Measurements from ENCODE around the gene HHATL.
"Not testable (repeated sequence)": the region's sequence is repeated elsewhere in the genome, so short reads cannot be mapped to it uniquely, and the experiment has no call there.

HHATL gene

GRCh38 chr3:42733501-42734262, 31.1 kb upstream of the HHATL start:
- DNase-seq = no peak

- no peak for DNase-seq
Observed at GRCh38 chr3:42732829-42733459, 30.3 kb upstream of the HHATL start.

GRCh38 chr3:42732196-42732828, 29.7 kb upstream of the HHATL start:
- DNase-seq = no peak

- no peak for DNase-seq
Observed at GRCh38 chr3:42731476-42732195, 29.0 kb upstream of the HHATL start.

- DNase-seq = no peak
Observed at GRCh38 chr3:42730706-42731420, 28.3 kb upstream of the HHATL start.

GRCh38 chr3:42730294-42730693, 27.7 kb upstream of the HHATL start:
- DNase-seq = no peak

GRCh38 chr3:42729404-42730145, 27.0 kb upstream of the HHATL start:
- no peak for DNase-seq

- DNase-seq = no peak
Observed at GRCh38 chr3:42728668-42729364, 26.2 kb upstream of the HHATL start.

- no peak for DNase-seq
Observed at GRCh38 chr3:42728056-42728455, 25.5 kb upstream of the HHATL start.

GRCh38 chr3:42725454-42725853, 22.9 kb upstream of the HHATL start:
- DNase-seq = no peak

- no peak for DNase-seq
Observed at GRCh38 chr3:42723219-42723618, 20.6 kb upstream of the HHATL start.

- not testable (repeated sequence) for DNase-seq
Observed at GRCh38 chr3:42722442-42722841, 19.8 kb upstream of the HHATL start.

GRCh38 chr3:42721690-42722089, 19.1 kb upstream of the HHATL start:
- no peak for DNase-seq

- DNase-seq = no peak
Observed at GRCh38 chr3:42720126-42720525, 17.5 kb upstream of the HHATL start.

- DNase-seq = no peak
Observed at GRCh38 chr3:42719002-42719401, 16.4 kb upstream of the HHATL start.

GRCh38 chr3:42718338-42718737, 15.7 kb upstream of the HHATL start:
- DNase-seq = no peak

GRCh38 chr3:42717306-42717705, 14.7 kb upstream of the HHATL start:
- no peak for DNase-seq

GRCh38 chr3:42714171-42714852, 11.7 kb upstream of the HHATL start:
- no peak for DNase-seq

GRCh38 chr3:42713747-42714146, 11.1 kb upstream of the HHATL start:
- no peak for DNase-seq

- no peak for DNase-seq
Observed at GRCh38 chr3:42712688-42713372, 10.2 kb upstream of the HHATL start.
